Measurements from ENCODE around the gene GOSR1. TPM values are rescaled to one million over a fixed set of nuclear protein-coding genes. Genes with fewer than 3 reads are reported as not detected.
"Not testable (repeated sequence)": the region's sequence is repeated elsewhere in the genome, so short reads cannot be mapped to it uniquely, and the experiment has no call there.

GOSR1 gene
- total RNA-seq, 2 donors from 2014 or later, result 29.6 to 54.9 TPM

DNA sequence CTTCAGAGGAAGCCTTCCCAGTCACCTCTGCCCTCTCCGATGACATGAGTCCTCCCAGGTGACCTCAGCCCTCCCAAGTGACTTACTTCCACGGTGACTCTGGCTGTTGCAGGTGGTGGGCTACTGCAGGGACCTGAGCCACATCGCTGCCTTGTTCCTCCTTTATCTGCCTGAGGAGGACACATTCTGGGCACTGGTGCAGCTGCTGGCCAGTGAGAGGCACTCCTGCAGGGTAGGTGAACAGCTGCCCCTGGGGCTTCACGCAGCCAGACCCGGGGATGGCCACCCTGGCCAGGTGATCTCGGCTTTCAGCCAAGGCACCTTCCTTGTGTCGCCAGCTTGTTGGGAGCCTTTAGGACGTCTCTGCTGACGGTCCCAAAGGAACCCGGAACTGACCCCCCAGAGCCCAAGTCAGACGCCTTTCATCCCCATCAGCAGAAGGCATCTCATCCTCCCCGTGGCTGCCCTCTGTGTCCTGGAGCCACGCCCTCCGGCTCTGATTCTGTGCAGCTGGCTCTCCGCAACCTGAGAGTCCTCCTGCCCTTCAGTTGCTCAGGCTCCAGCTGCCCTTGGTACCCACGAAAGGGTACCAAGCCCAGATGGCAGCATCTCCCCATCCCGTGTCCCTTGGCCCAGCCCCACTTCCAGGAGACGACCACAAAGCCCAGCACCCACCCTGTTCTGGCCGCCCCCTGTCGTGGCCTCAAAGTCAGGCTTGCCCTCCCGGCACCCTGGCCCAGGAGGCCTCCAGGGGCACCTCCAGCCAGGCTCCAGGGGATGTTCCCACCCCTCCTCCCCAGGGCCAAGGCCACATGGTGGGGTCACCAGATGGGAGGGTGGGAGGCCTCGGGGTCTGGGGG lies 81.7 kb downstream of the GOSR1 start:
- Histone ChIP-seq H3K9me3 (no peaks in the 10 kb centered on the region), H3K36me3 (no peaks in the 10 kb centered on the region), H3K27ac (no peak overlapping the region), H3K4me3 (no peak overlapping the region), H3K4me1 (ENCODE audit: control insufficient read depth in 1 of 2, low read depth in 2 of 2) (no peaks in the 10 kb centered on the region), H3K27me3 (replicated peaks; ENCODE audit: insufficient read depth) (no peaks in the 10 kb centered on the region)
- TF ChIP-seq, protein P1, sequence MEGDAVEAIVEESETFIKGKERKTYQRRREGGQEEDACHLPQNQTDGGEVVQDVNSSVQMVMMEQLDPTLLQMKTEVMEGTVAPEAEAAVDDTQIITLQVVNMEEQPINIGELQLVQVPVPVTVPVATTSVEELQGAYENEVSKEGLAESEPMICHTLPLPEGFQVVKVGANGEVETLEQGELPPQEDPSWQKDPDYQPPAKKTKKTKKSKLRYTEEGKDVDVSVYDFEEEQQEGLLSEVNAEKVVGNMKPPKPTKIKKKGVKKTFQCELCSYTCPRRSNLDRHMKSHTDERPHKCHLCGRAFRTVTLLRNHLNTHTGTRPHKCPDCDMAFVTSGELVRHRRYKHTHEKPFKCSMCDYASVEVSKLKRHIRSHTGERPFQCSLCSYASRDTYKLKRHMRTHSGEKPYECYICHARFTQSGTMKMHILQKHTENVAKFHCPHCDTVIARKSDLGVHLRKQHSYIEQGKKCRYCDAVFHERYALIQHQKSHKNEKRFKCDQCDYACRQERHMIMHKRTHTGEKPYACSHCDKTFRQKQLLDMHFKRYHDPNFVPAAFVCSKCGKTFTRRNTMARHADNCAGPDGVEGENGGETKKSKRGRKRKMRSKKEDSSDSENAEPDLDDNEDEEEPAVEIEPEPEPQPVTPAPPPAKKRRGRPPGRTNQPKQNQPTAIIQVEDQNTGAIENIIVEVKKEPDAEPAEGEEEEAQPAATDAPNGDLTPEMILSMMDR (IDR thresholded peaks at IDR 0.05), result no peak
- ATAC-seq (ENCODE audit: insufficient number of reproducible peaks, low FRiP score, low read depth), result no peak
- DNase-seq (ENCODE audit: low spot score), result no peak

DNA sequence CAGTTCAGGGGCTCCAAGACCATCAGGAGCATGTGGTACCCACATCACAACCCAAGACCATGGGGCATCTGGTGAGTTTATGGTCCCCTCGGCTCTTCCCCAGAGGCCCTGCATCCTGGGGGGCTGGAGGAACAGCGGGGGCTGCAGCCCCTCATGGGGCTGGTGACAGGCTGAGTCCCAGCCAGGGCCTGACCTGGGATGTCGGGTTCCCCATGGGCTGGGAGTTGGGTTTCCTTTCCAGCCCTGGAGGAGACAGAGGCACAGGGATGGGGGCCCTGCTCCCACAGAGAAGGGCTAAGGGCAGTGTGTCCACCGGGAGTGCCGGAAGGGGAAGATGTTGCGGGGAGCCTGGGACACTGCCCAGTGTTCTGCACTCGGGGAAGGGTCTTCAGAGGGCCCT lies 82.4 kb downstream of the GOSR1 start:
- Histone ChIP-seq H3K9me3 (no peaks in the 10 kb centered on the region), H3K4me3 (no peak overlapping the region), H3K27me3 (replicated peaks; ENCODE audit: insufficient read depth) (no peaks in the 10 kb centered on the region), H3K36me3 (no peaks in the 10 kb centered on the region), H3K4me1 (ENCODE audit: control insufficient read depth in 1 of 2, low read depth in 2 of 2) (no peaks in the 10 kb centered on the region), H3K27ac (no peak overlapping the region)
- TF ChIP-seq, protein P1 (IDR thresholded peaks at IDR 0.05), result no peak
- no peak for DNase-seq (ENCODE audit: low spot score)
- no peak for ATAC-seq (ENCODE audit: insufficient number of reproducible peaks, low FRiP score, low read depth)

DNA sequence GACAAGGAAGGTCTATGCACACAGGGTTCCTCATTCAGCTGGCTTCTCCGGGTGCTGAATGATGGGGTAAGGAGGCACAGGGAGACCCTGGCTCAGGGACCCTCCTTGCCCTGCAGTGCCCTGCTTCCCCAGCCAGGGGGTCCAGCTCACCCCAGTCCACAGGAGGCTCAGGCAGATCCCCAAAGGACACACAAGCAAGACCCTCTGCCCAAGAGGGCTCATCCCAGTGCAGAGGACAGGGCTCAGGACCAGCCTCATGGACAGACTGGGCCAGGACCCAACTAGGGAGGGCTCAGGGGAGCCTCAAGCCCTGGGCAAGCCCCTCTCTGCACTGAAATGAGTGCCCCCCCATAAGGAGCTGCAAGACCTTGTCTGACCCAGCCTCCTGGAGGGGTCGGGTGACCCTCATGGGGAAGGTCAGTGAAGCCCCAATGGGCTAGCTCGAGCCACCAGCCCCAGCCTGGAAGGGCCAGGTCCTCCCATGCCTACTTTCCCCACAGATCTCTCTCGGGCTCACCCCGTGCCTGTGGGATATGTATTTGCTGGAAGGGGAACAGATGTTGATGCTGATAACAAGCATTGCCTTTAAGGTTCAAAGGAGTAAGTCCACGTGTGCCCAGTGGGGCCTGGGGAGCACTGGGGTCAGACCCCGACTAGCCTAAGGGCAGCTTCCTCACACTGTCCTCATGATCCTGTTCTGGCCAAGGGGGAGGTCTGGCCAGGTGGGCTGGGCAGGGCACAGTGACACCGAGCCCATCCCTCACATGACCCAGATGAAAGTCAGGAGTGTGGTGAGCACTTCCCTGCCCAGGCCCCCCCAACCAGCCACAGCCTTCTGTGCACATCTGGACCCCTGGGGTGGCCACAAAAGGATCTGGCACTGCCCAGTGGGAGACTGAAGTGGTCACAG lies 83.2 kb downstream of the GOSR1 start:
- DNase-seq (ENCODE audit: low spot score); H3K27me3 ChIP-seq (replicated peaks; ENCODE audit: insufficient read depth); H3K27ac ChIP-seq; H3K36me3 ChIP-seq; ATAC-seq (ENCODE audit: insufficient number of reproducible peaks, low FRiP score, low read depth); H3K4me3 ChIP-seq; H3K9me3 ChIP-seq; H3K4me1 ChIP-seq (ENCODE audit: control insufficient read depth in 1 of 2, low read depth in 2 of 2): not testable (repeated sequence)

DNA sequence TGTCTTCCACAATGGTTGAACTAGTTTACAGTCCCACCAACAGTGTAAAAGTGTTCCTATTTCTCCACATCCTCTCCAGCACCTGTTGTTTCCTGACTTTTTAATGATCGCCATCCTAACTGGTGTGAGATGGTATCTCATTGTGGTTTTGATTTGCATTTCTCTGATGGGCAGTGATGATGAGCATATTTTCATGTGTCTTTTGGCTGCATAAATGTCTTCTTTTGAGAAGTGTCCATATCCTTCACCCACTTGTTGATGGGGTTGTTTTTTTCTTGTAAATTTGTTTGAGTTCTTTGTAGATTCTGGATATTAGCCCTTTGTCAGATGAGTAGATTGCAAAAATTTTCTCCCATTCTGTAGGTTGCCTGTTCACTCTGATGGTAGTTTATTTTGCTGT lies 84.6 kb downstream of the GOSR1 start:
- not testable (repeated sequence) for H3K9me3 ChIP-seq; H3K27ac ChIP-seq; DNase-seq (ENCODE audit: low spot score); ATAC-seq (ENCODE audit: insufficient number of reproducible peaks, low FRiP score, low read depth); H3K36me3 ChIP-seq; H3K27me3 ChIP-seq (replicated peaks; ENCODE audit: insufficient read depth); H3K4me1 ChIP-seq (ENCODE audit: control insufficient read depth in 1 of 2, low read depth in 2 of 2); H3K4me3 ChIP-seq

DNA sequence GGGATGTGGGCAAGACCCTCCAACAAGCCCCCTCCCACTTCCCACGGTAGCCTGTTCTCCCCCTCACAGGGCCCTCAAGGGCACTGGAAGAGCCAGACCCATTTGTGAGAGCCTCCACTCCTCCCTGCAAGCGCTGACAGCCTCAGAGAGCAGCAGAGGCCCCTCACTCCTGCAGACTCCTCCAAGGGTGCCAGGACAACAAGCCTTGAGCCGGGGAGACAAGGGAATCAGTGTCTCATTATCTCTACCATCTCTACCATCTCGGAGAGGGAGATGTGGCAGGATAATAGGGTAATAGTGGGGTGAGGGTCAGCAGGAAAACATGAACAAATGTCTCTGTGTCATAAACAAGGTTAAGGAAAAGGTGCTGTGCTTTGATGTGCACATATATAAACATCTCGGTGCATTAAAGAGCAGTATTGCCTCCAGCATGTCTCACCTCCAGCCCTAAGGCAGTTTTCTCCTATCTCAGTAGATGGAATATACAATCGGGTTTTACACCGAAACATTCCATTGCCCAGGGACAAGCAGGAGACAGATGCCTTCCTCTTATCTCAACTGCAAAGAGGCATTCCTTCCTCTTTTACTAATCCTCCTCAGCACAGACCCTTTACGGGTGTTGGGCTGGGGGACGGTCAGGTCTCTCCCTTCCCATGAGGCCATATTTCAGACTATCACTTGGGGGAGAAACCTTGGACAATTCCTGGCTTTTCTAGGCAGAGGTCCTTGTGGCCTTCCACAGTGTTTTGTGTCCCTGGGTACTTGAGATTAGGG lies 86.1 kb downstream of the GOSR1 start:
- DNase-seq (ENCODE audit: low spot score); H3K27ac ChIP-seq; H3K27me3 ChIP-seq (replicated peaks; ENCODE audit: insufficient read depth); H3K9me3 ChIP-seq; H3K4me1 ChIP-seq (ENCODE audit: control insufficient read depth in 1 of 2, low read depth in 2 of 2); ATAC-seq (ENCODE audit: insufficient number of reproducible peaks, low FRiP score, low read depth); H3K4me3 ChIP-seq; H3K36me3 ChIP-seq: not testable (repeated sequence)

DNA sequence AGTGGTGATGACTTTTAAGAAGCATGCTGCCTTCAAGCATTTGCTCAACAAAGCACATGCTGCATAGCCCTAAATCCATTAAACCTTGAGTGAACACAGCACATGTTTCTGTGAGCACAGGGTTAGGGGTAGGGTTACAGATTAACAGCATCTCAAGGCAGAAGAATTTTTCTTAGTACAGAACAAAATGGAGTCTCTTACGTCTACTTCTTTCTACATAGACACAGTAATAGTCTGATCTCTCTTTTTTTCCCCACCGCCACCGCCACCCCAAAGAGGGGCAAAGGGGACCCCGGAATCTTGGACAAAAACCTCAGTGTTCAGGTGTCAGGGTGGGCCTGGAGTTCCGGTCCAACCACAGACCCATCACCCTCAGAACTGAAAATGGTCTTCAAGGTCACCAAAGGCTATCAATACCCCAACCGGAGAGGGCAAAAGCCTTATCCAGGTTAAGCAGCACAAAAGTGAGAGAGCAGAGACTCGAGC lies 86.7 kb downstream of the GOSR1 start:
- not testable (repeated sequence) for ATAC-seq (ENCODE audit: insufficient number of reproducible peaks, low FRiP score, low read depth); H3K9me3 ChIP-seq; H3K4me1 ChIP-seq (ENCODE audit: control insufficient read depth in 1 of 2, low read depth in 2 of 2); H3K36me3 ChIP-seq; H3K27me3 ChIP-seq (replicated peaks; ENCODE audit: insufficient read depth); H3K27ac ChIP-seq; DNase-seq (ENCODE audit: low spot score); H3K4me3 ChIP-seq

DNA sequence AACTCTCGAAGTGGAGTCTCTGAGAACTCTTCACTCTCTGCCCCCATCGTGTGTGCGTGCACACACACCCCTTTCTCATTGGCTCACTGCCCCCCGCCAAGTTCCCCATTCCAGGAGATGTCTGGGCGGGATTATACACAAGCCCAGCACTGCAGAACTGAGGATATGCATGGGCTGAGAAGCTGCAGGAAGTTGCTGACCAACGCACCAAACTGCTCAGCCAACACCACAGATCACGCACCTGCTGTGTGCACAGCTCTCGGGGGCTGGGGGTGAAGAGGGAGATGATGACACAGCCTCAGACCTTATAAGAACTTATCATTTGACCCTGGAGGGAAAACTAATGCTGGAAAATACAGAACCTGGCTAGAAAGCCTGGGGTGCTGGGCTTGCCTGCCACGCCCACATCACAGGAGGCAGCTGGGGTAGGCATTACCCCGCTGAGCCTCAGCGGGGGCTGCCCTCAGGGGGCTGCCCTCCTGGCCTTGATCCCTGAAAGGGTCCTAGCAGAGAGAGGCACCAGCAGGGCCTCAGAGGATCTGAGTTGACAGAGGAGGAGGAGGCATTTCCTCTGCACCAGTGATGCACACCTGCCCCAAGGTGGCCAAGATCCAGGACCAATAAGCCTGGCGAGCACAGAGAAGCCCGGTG lies 87.3 kb downstream of the GOSR1 start:
- H3K4me3 ChIP-seq; DNase-seq (ENCODE audit: low spot score); ATAC-seq (ENCODE audit: insufficient number of reproducible peaks, low FRiP score, low read depth); H3K9me3 ChIP-seq; H3K36me3 ChIP-seq; H3K27me3 ChIP-seq (replicated peaks; ENCODE audit: insufficient read depth); H3K27ac ChIP-seq; H3K4me1 ChIP-seq (ENCODE audit: control insufficient read depth in 1 of 2, low read depth in 2 of 2): not testable (repeated sequence)

Measured in thoracic aorta (tissue), 2 donors.